Fibroblast of villous mesenchyme (primary cell): ENCODE results near the gene STRA6. TPM values are rescaled to one million over a fixed set of nuclear protein-coding genes. Genes with fewer than 3 reads are reported as not detected.
"Not testable (repeated sequence)": the region's sequence is repeated elsewhere in the genome, so short reads cannot be mapped to it uniquely, and the experiment has no call there.

Experiments used
- DNase-seq: peaks from one replicate; pipeline ENCODE4 v3.0.0-alpha.2; 2010; ENCODE audit warnings: low read depth
- H3K4me3 ChIP-seq: 2 replicates; pipeline ENCODE4 v1.5.1; 2011; ENCODE audit warnings: low read depth, mild to moderate bottlenecking, low read length
- total RNA-seq: library from RNA; depleted of rRNA; stranded (reverse); fragments of >200 nt; gene quantifications from 2 replicates; pipeline ENCODE4 v1.2.3, GENCODE V29; 2012
- TF ChIP-seq, protein P1 (sequence below): IDR thresholded peaks from 2 replicates; pipeline ENCODE4 v1.5.1; 2012; ENCODE audit warnings: low read depth, mild to moderate bottlenecking, low read length; ENCODE audit not compliant: insufficient read depth

The STRA6 gene
- total RNA-seq, 1 donor: 52.7 TPM

DNA sequence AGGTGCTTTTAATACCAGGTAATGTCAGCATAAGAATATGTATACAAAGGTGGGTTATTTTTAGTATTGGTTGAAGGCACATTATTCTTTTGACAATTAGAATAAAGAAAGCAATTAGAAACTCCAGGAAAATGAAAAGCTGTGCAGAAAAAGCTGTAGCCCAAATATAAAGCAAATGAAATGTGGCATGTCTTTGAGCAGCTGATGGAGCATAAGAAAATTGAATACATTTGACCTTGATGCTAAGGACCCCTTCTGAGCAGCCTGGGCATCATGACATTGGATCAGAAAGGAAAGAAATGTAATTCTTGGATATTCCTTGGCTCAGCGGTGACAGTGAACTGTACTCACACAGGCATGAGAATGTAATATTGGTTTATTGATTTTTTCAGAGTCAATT, 37.1 kb downstream of the STRA6 start:
- no peak overlapping the region for H3K4me3 ChIP-seq
- no peak for DNase-seq
- TF ChIP-seq, protein P1, sequence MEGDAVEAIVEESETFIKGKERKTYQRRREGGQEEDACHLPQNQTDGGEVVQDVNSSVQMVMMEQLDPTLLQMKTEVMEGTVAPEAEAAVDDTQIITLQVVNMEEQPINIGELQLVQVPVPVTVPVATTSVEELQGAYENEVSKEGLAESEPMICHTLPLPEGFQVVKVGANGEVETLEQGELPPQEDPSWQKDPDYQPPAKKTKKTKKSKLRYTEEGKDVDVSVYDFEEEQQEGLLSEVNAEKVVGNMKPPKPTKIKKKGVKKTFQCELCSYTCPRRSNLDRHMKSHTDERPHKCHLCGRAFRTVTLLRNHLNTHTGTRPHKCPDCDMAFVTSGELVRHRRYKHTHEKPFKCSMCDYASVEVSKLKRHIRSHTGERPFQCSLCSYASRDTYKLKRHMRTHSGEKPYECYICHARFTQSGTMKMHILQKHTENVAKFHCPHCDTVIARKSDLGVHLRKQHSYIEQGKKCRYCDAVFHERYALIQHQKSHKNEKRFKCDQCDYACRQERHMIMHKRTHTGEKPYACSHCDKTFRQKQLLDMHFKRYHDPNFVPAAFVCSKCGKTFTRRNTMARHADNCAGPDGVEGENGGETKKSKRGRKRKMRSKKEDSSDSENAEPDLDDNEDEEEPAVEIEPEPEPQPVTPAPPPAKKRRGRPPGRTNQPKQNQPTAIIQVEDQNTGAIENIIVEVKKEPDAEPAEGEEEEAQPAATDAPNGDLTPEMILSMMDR: no peak

DNA sequence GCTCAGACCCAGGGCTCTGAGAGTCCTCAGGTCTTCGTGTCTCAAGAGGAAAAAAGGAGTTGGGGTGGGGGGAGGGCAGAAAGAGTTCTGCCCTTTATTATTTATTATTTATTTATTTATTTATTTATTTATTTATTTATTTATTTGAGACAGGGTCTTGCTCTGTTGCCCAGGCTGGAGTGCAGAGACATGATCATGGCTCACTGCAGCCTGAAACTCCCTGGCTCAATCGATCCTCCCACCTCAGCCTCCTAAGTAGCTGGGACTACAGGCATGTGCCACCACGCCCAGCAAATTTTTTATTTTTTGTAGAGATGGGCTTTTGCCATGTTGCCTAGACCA, 40.4 kb downstream of the STRA6 start:
- not testable (repeated sequence) for DNase-seq, H3K4me3 ChIP-seq

DNA sequence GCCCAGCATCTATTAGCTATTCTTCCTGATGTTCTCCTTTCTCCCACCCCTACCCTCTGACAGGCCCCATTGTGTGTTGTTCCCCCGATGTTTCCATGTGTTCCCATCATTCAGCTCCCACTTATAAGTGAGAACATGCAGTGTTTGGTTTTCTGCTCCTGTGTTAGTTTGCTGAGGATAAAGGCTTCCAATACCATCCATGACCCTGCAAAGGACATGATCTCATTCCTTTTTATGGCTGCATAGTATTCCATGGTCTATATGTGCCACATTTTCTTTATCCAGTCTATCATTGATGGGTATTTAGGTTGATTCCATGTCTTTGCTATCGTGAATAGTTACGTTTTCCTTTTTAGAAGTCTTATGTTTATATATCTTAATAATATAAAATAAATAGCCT, 42.2 kb downstream of the STRA6 start:
- not testable (repeated sequence) for DNase-seq, H3K4me3 ChIP-seq

DNA sequence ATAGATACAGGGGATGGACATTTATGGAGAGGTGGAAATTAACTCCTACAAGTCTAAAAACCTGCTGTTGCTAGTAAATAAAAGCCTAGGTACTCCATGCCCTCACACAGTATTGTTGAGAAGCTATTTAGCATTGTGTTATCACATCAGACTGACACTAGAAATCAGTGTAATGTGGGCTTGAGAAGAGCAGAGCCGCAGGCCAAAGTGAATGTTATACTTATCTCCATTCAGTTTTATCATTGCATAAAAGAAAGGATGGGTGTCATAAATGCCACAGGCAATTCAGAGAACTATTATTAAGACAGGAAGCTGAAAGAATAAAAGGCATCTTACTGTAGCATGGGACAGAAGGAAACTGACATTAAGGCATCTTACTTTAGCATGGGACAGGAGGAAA, 42.8 kb downstream of the STRA6 start:
- no peak overlapping the region for H3K4me3 ChIP-seq
- TF ChIP-seq, protein P1: no peak
- DNase-seq: no peak

DNA sequence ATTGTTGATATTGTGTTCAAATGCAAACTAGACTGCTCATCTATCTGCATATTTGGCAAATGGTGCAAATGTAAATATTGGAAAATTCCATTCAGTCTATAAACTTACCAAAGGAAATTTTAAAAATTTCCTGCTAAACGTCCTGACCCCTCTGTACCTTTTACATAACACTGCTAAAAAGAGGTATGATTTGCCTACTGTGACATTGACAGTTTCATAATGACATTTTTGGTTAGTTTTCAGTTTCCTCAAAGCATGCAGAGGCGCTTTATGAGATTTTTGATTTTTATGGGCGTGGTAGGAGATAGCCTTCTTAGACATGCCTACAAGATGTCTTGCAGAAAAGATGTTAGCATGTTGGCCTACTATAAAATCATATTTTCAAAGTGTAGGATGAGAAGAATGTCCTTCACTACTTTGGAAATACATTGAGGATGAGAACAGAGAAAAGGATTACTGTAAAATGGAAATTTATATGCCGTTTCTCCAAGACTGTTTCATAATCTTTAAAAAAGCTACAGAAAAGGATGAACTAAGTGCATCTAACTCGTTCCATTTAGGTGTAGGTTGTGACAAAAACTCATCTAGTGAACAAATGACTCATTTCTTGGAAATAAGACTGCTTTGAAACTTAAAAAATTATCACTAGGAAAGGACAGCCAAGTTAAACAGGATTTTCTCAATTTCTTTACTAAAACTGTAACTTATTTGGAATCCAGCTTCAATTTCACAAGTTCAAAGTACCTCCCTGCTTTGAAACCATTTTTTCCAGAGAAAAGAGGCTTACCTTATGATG, 43.5 kb downstream of the STRA6 start:
- no peak for DNase-seq
- TF ChIP-seq, protein P1: no peak
- no peak overlapping the region for H3K4me3 ChIP-seq

DNA sequence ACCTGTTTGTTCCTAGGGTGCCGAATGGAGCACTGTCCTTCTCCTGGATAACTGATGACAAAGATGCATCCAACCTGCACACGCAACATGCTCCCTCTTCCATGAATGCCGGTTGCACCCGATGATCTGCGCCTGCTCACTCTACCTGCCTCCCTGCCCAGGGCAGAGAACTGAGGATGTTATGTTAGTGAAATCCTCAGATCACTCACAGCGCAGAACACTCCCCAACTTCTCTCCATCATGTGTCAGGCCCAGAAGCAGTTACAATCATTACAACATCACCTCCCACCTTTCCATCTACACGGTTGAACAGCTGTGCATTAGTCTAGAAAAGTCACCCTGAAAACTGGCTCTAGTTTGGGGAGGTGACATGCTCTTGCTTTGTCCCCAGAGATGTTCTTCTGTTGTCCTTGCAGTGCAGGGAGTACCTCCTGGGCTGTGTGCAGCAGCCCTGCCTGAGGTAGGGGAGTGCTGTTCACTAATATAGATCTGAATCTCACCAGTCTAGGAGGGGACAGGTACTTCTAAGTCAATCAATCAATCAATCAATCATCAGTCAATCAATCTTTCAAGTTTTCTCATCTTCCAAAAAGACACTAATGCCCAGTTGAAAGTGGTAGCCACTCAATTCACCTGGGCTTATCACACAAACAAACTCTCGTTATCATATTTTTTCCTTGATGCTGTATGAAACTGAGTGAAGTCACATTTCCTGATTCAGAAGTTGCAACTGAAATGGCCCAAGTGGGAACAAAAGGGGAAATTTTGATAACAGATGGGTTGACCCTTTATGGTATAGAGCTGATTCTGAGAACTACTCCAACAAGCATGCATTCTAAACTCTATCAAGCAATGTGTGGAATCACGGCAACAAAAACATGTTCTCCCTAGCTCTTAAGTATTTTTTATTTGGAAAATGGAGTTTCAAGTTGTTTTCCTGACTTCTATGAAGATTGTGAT, 44.4 kb downstream of the STRA6 start:
- no peak overlapping the region for H3K4me3 ChIP-seq
- no peak for DNase-seq
- TF ChIP-seq, protein P1: no peak

DNA sequence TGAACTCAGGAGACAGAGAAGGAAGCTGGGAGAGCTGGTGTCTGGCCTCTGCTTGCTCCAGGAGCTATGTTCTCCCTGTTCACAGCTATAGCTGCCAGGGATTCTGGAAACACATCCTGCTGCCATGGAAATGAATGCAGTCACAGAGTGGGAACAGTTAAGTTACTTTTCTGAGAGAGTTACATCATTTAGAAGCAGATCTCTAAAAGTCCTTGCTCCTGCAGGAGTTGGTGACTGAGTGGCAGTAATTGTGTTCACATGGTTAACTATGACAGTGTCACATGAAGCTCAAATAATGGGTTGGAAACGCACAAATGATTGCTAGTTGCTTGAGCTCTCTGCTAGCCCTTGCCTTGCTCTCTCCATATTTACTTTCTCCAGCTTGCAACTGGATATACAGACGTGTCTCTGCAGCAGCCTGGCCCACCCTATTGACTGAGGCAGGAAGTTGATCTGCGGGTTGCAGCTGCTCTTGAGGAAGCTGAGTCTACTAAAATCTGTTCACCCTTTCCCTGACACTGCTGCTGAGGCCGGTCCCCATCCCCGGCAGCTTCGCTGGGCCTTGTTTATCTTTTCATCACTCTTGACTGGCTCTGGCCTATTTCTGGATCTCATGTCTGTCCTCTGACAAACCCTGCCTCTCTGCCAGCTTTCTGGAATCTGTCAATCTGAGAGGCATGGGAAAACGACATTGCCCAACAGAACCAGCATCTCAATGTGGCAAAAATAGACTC, 45.7 kb downstream of the STRA6 start:
- no peak for DNase-seq
- no peak overlapping the region for H3K4me3 ChIP-seq
- TF ChIP-seq, protein P1: no peak
